GM23338 (cell line): ENCODE data around the gene ZNF93. TPM values are rescaled to one million over a fixed set of nuclear protein-coding genes. Genes with fewer than 3 reads are reported as not detected.

ENCODE experiments used
- CREB1 ChIP-seq: fragments of 250-450 bp; sonication (Bioruptor Pico); IDR thresholded peaks from 2 replicates; pipeline ENCODE4 v1.5.0; 2020; ENCODE audit warnings: low read depth, mild to moderate bottlenecking, moderate library complexity
- REST ChIP-seq: IDR thresholded peaks from one replicate; pipeline ENCODE4 v1.6.1; 2018; ENCODE audit warnings: antibody characterized with exemption; ENCODE audit not compliant: unreplicated experiment
- STAT1 ChIP-seq: IDR thresholded peaks from one replicate; pipeline ENCODE4 v1.6.1; 2016; ENCODE audit warnings: antibody characterized with exemption; ENCODE audit not compliant: unreplicated experiment
- ZNF331 ChIP-seq: fragments of 250-450 bp; sonication (Bioruptor Pico); IDR thresholded peaks from 2 replicates; pipeline ENCODE4 v1.5.0; 2020; ENCODE audit warnings: low read depth, mild to moderate bottlenecking, moderate library complexity
- ZNF462 ChIP-seq: fragments of 250-450 bp; sonication (Bioruptor Pico); IDR thresholded peaks from 2 replicates; pipeline ENCODE4 v1.5.0; 2020; ENCODE audit warnings: mild to moderate bottlenecking, moderate library complexity
- polyA plus RNA-seq: library from polyadenylated mRNA; unstranded; fragments of >200 nt; fragmentation: Nextera tagmentation; extraction: Ambion mirVana; gene quantifications from 2 replicates; pipeline ENCODE4 v1.2.1, GENCODE V29; 2016
- total RNA-seq: library from RNA; depleted of rRNA; stranded (reverse); fragments of >200 nt; shearing (Covaris generic); gene quantifications from 2 replicates; pipeline ENCODE4 v1.2.3, GENCODE V29; 2014

The ZNF93 gene
- total and polyA plus RNA-seq, 2 experiments from 2014 or later: 48.6 to 122 TPM

- TF ChIP-seq ZNF462 (CRISPR knock-in tag) (no peak), REST (no peak), STAT1 (no peak), ZNF331 (no peak), CREB1 (CRISPR knock-in tag) (no peak)
Measured at GRCh38 chr19:19858751-19859150, 42.0 kb upstream of the ZNF93 start (continued).
